Central memory CD8-positive, alpha-beta T cell (primary cell): ENCODE results near the gene SGK1.
A peak's percentile ranks its signal among the peaks of the same experiment; 100 is the strongest.
"Not testable (repeated sequence)": the region's sequence is repeated elsewhere in the genome, so short reads cannot be mapped to it uniquely, and the experiment has no call there.

Experiments used
- ATAC-seq: fragments of 150-1000 bp; cut with Tn5 transposase; replicated peaks from 2 replicates; pipeline ENCODE4 v1.10.0; 2022; ENCODE audit warnings: mild to moderate bottlenecking, moderate FRiP score, moderate number of reproducible peaks; ENCODE audit not compliant: poor library complexity, severe bottlenecking; ENCODE audit errors: extremely low read depth
- DNase-seq, 2 donors: peaks; one replicate each; pipeline ENCODE4 v3.0.0; 2021; ENCODE audit warnings: low spot score in 2 of 2
- H3K27ac Mint-ChIP-seq: one replicate; pipeline ENCODE4 v1.8.0; 2022; ENCODE audit warnings: low read depth, mild to moderate bottlenecking, moderate library complexity, mixed read lengths
- H3K27me3 Mint-ChIP-seq: one replicate; pipeline ENCODE4 v1.8.0; 2022; ENCODE audit warnings: mixed read lengths
- H3K36me3 Mint-ChIP-seq: one replicate; pipeline ENCODE4 v1.8.0; 2022; ENCODE audit warnings: mild to moderate bottlenecking, moderate library complexity, mixed read lengths; ENCODE audit not compliant: insufficient read depth
- H3K4me1 Mint-ChIP-seq: one replicate; pipeline ENCODE4 v1.8.0; 2022; ENCODE audit warnings: mixed read lengths
- H3K4me3 Mint-ChIP-seq: one replicate; pipeline ENCODE4 v1.8.0; 2022; ENCODE audit warnings: mild to moderate bottlenecking, moderate library complexity, mixed read lengths
- H3K9me3 Mint-ChIP-seq: one replicate; pipeline ENCODE4 v1.8.0; 2022; ENCODE audit warnings: mixed read lengths

Gene SGK1

GRCh38 chr6:134323294-134323693 is 5.4 kb upstream of the SGK1 start:
- peaks cover 19% of the 10 kb centered on the region for H3K27me3 Mint-ChIP-seq
- no peak overlapping the region for H3K4me3 Mint-ChIP-seq
- no peak overlapping the region for H3K27ac Mint-ChIP-seq
- peaks cover 5% of the 10 kb centered on the region for H3K9me3 Mint-ChIP-seq
- H3K4me1 Mint-ChIP-seq: no peaks in the 10 kb centered on the region
- H3K36me3 Mint-ChIP-seq: no peaks in the 10 kb centered on the region
- DNase-seq (no peak), ATAC-seq (no peak)

DNA sequence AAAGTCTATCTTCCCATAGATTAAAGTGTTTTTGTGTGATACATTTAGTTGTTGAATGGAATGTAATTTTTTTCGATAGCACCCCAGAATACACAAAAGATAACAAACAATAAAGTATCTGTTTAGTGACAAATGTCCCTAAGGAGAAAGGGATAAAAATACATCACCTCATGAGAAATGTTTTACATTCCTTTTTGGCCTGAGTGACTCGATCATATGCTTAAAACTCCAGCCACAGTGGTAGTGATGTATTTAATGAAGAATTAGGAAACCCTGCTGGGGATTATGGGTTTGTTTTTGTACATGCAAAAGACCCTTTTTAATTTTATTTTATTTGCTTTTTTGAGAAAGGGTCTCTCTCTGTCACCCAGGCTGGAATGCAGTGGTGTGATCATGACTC is 4.3 kb upstream of the SGK1 start:
- Mint-ChIP-seq H3K27me3 (peaks cover 30% of the 10 kb centered on the region), H3K36me3 (no peaks in the 10 kb centered on the region), H3K9me3 (peaks cover 5% of the 10 kb centered on the region), H3K4me1 (peaks cover 10% of the 10 kb centered on the region), H3K27ac (no peak overlapping the region), H3K4me3 (no peak overlapping the region)
- DNase-seq (no peak), ATAC-seq (no peak)

- H3K9me3 Mint-ChIP-seq: peaks cover 3% of the 10 kb centered on the region
Measured at GRCh38 chr6:134321246-134321645, 3.3 kb upstream of the SGK1 start.

DNA sequence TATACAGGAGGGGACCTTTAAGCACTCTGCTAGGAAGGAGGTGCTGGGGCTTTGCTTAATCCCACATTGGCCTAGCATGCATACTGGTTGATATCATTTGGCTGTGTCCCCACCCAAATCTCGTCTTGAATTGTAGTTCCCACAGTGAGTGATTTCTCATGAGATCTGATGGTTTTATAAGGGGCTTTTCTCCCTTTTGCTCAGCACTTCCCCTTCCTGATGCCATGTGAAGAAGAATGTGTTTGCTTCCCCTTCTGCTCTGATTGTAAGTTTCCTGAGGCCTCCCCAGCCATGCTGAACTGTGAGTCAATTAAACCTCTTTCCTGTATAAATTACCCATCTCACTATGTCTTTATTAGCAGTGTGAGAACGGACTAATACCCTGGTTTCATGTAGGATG is 1.8 kb upstream of the SGK1 start:
- Mint-ChIP-seq H3K4me1 (peaks cover 12% of the 10 kb centered on the region), H3K27me3 (peaks cover 47% of the 10 kb centered on the region)
- H3K9me3 Mint-ChIP-seq, ATAC-seq, H3K36me3 Mint-ChIP-seq, DNase-seq, H3K4me3 Mint-ChIP-seq, H3K27ac Mint-ChIP-seq: not testable (repeated sequence)

More at GRCh38 chr6:134321246-134321645, 3.3 kb upstream of the SGK1 start:
- no peak overlapping the region for H3K4me3 Mint-ChIP-seq
- no peaks in the 10 kb centered on the region for H3K36me3 Mint-ChIP-seq
- no peak for DNase-seq
- H3K4me1 Mint-ChIP-seq: peaks cover 12% of the 10 kb centered on the region
- peaks cover 40% of the 10 kb centered on the region for H3K27me3 Mint-ChIP-seq
- no peak overlapping the region for H3K27ac Mint-ChIP-seq
- ATAC-seq: no peak

GRCh38 chr6:134318974-134319281 is 1.0 kb upstream of the SGK1 start:
- H3K4me3 Mint-ChIP-seq: no peak overlapping the region
- peaks cover 12% of the 10 kb centered on the region for H3K4me1 Mint-ChIP-seq
- no peak overlapping the region for H3K27ac Mint-ChIP-seq
- H3K27me3 Mint-ChIP-seq: peaks cover 47% of the 10 kb centered on the region
- no peaks in the 10 kb centered on the region for H3K36me3 Mint-ChIP-seq
- ATAC-seq (no peak), DNase-seq (no peak)
- no peaks in the 10 kb centered on the region for H3K9me3 Mint-ChIP-seq

GRCh38 chr6:134318236-134318973 is 493 bp upstream of the SGK1 start:
- ATAC-seq: no peak
- Mint-ChIP-seq H3K9me3 (no peaks in the 10 kb centered on the region), H3K27me3 (peaks cover 47% of the 10 kb centered on the region), H3K27ac (no peak overlapping the region), H3K36me3 (no peaks in the 10 kb centered on the region), H3K4me3 (peak overlapping the region; percentile 72), H3K4me1 (peaks cover 12% of the 10 kb centered on the region)
- DNase-seq: no peak

DNA sequence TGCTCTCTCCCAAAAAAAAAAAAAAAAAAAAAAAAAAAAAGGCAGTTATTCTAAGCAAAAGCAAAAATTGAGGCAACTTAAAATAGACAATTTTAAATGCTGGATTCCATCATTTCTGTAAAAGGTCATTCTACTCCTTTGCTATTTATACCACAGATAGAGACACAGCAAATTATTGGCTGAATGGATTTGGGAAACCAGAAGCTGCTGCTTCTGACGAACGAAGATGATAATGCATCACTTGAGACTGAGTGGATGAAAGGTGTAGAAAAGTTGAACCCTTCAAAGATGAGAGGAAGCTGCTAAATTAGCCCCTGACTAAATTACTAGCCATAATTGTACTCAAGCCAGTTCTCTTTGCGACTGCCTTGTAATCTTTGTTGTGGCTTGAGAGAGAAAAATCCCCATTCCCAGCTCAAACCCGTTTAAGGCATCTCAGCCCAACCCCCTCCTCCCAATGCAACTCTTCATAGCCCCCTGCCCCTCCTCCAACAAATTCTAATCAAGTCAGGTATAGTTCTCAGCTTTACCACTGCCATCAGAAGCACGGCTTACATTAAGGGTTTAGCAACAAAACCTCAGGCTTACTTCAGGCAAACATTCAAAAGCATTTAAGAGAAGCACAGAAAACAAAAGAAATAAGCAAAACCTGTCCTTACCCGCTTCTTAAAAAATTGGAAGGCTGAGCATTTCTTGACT is 1.0 kb downstream of the SGK1 start:
- Mint-ChIP-seq H3K27me3 (peaks cover 47% of the 10 kb centered on the region), H3K4me1 (peaks cover 12% of the 10 kb centered on the region), H3K27ac (no peak overlapping the region), H3K36me3 (no peaks in the 10 kb centered on the region), H3K9me3 (no peaks in the 10 kb centered on the region), H3K4me3 (peak overlapping the region; percentile 72)
- DNase-seq (no peak), ATAC-seq (no peak)

DNA sequence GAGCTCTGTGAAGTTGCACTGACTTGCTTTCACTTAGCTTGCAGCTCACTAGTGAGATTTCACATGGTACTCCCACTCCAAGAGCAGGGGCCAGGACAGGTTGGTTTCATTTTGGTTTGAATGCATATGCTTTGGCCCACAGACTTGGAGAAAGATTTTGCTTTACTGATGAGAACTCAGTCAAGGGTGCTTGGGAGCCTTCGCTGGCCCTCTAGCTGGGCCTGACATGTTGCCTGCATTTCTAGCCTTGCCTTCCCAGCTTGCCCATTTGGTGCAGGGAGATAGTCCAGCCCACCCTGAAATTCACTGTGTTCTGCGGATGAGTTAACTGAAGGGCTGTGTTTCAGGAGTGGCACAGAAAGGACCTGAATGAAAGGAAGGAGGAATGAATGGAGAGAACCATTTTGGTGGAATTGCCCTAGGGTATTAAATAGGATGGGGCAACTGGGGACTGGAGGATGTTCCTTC is 1.9 kb downstream of the SGK1 start:
- DNase-seq: no peak
- H3K4me1 Mint-ChIP-seq: peaks cover 12% of the 10 kb centered on the region
- ATAC-seq: no peak
- H3K27ac Mint-ChIP-seq: no peak overlapping the region
- H3K36me3 Mint-ChIP-seq: no peaks in the 10 kb centered on the region
- no peak overlapping the region for H3K4me3 Mint-ChIP-seq
- peaks cover 47% of the 10 kb centered on the region for H3K27me3 Mint-ChIP-seq
- H3K9me3 Mint-ChIP-seq: no peaks in the 10 kb centered on the region

- DNase-seq (no peak), ATAC-seq (no peak)
- H3K27ac Mint-ChIP-seq: no peak overlapping the region
- peaks cover 46% of the 10 kb centered on the region for H3K27me3 Mint-ChIP-seq
- H3K4me3 Mint-ChIP-seq: no peak overlapping the region
- peaks cover 12% of the 10 kb centered on the region for H3K4me1 Mint-ChIP-seq
- no peaks in the 10 kb centered on the region for H3K36me3 Mint-ChIP-seq
- H3K9me3 Mint-ChIP-seq: no peaks in the 10 kb centered on the region
Measured at GRCh38 chr6:134315189-134315588, 2.7 kb downstream of the SGK1 start.

DNA sequence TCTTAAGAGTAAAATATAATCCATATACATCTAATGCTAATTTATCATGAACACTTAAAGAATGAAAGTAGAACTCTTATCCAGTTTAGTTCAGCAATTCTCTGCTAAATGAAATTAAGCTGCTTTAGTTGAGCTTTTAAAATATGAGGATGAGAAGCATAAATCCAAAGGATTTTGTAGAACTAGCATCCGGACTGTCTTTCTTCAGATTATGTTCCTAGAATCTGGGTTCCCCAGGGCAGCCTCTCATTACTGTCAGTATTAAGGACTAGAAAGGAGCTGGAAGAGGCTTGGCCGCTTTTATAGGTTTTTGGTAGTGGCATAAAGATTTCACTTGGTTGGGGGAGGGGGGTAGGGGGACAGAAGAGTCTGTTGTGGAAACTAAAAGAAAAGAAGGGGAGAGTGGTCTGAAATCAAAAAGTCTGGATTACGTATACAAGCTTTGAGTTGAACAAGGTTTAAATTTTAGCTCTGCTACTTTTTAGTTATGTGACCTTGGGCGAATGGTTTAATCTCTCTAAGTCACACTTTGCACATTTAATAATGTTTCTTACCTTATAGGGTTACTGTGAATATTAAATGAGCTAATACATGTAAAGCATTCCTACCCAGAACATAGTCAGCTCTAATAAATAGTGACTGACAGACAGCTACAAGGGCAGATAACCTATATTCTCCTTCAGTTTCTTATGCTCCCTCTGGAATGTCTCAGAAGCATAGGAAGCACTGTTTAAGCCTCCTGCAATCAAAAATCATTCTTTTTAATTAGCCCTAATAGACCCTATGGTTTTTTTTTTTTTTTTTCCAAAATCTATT is 3.7 kb downstream of the SGK1 start:
- H3K9me3 Mint-ChIP-seq: no peaks in the 10 kb centered on the region
- DNase-seq (no peak), ATAC-seq (no peak)
- H3K4me3 Mint-ChIP-seq: no peak overlapping the region
- peaks cover 37% of the 10 kb centered on the region for H3K27me3 Mint-ChIP-seq
- no peaks in the 10 kb centered on the region for H3K36me3 Mint-ChIP-seq
- H3K4me1 Mint-ChIP-seq: peaks cover 12% of the 10 kb centered on the region
- no peak overlapping the region for H3K27ac Mint-ChIP-seq

DNA sequence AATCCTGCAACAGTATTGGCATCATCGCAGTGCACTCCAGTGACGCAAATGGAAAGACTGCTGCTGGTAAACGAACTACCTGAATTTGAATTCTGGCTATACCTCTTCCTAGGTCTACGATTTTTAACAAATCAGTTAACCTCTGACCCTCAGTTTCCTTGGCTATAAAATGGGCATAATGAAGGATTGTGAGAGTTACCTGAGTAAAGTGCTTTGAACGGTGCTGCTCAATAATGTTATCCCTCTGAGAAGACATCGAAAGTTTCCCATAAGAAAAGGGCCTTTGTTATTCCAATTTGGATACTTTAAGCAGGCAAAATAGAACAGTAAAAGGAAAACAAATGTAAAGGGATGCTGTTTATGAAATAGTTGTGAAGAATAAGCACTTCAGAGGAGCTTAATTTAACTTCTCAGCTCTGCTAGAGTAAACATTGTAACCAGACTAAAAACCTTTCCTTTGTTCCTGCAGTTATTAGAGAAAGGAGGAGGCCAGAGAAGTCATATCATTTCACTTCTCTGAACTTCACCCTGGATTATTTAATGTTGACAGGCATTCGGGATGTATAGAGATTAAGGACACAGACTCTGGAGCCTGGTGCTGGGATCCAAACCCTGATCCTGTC is 5.8 kb downstream of the SGK1 start:
- H3K27ac Mint-ChIP-seq: no peak overlapping the region
- H3K4me1 Mint-ChIP-seq: peaks cover under 1% of the 10 kb centered on the region
- no peak overlapping the region for H3K4me3 Mint-ChIP-seq
- H3K9me3 Mint-ChIP-seq: no peaks in the 10 kb centered on the region
- H3K36me3 Mint-ChIP-seq: no peaks in the 10 kb centered on the region
- peaks cover 16% of the 10 kb centered on the region for H3K27me3 Mint-ChIP-seq
- no peak for DNase-seq
- ATAC-seq: no peak

DNA sequence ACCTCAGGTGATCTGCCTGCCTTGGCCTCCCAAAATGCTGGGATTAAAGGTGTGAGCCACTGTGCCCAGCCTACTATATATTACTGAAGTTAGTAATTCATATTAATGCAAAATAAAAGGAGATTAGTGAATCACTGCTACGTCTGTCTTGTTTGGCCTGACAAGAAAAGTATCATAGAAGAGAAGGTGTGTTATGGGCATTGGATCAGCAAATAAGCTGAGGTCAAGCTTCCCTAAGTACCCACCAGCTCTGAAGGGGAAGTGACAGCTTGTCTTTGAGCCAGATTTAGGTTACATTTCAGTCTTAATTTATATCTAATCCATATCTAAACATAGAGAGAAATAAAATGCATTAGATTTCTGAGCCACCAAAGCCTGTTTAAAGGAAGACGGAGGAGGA is 7.1 kb downstream of the SGK1 start:
- no peaks in the 10 kb centered on the region for H3K9me3 Mint-ChIP-seq
- ATAC-seq: no peak

More for the DNA sequence above, 7.1 kb downstream of the SGK1 start:
- no peak overlapping the region for H3K4me3 Mint-ChIP-seq
- no peak overlapping the region for H3K27ac Mint-ChIP-seq
- H3K27me3 Mint-ChIP-seq: peaks cover 3% of the 10 kb centered on the region
- no peaks in the 10 kb centered on the region for H3K36me3 Mint-ChIP-seq
- DNase-seq: no peak
- no peaks in the 10 kb centered on the region for H3K4me1 Mint-ChIP-seq
